ENCODE results near the gene CRYBG1.

The CRYBG1 gene

DNA sequence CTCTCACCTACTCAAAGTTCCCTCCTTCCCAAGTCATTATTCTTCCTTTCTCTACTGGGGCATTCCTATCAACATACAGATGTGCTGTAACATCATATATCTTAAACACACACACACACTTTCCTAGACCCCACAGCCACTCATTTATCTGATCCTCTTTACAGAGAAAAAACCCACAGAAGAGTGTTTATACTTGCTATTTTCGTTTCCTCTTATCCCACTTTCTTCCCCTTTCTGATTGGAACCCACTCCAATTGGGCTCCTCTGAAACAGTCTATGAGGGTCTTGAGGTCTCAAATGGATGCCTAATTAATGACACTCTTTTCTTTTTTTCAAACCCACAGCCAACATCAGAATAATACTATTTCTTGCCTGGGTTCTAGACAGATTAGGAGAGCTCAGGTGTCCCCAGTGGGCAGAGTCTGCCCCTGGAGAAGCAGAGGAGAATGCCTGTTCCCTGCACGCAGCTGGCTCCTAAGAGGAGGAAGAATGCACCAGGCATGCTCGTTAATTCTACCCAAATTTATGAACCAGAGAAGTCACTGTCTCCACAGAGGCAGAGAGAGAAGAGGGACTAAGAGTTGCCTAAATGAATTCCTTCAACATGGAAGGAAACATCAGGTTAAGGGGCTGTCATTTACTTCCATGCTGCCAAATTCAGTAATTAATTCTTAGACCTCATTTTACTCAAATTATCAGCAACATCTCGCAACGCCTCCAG, 65.9 kb downstream of the CRYBG1 start:
- no peak for DNase-seq

DNA sequence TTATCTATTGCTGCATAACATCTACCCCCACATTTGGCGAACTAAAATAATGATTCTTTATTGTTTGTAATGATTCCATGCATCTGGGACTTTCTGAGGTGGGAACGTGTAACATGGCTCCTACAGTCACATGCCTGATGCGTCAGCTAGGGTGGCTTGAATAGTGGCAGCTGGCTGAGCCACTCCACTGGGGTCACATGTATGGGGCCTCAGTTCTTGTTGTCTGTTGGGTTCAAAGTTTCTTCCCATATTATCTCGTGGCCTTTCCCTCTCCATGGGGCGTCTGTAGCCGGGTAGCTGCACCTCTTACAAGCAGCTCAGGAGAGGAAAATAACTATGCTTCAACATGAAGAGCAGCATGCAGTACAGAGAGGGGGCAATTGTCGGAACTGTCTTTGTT, 69.9 kb downstream of the CRYBG1 start:
- no peak for DNase-seq

DNA sequence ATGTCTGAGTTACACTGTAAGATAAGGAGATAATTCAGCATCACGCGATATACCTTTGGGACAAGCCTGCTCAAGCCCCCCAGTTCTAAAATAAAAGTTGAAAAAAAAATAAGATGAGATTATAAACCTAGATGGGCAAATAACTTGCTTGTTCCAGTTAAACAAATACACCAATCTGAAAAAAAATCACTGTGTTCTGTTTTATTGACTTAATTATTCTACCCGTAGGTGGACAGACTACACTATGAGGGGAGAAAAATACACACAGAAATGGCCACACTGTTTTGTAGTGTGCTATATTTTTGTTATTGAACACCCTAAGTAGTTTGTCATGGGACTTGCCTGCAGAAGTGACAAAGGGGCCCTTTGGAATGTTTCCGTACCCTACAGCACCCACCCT, 70.9 kb downstream of the CRYBG1 start:
- no peak for DNase-seq

DNA sequence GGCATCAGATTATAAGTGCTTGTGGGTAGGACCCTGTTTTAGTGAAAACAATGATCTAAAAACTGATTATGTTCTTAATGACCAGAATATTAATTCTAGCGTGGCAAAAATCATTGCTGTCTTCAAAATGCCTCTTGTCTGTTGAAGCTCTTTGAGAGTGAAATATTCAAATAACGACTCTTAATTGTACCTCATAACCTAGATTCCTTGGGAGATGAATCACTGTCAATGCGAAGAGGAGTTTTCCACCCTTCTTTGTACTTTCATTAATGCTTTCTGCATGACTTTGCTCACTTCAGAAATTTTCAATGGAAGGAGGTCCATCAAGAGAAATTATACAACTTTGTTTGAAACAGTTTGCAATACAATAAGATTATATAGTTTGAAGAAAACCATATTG, 71.5 kb downstream of the CRYBG1 start:
- DNase-seq = no peak

DNA sequence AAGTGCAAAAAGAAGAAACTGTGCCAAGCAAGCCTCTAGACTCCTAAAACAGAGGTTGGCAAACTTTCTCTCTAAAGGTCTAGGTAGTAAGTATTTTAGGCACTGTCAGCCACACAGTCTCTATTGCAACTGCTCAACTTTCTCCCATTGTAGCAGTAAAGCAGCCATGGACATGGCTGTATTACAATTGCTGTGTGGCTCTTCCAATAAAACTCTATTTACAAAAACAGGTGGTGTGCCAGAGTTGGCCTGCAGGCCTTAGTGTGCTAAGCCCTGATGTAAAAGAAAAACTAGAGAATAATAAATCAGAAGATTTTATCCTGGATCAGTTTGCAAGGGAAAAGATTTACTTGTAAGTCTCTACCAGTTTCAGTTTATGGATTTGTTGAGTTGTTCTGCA, 74.0 kb downstream of the CRYBG1 start:
- no peak for DNase-seq

DNA sequence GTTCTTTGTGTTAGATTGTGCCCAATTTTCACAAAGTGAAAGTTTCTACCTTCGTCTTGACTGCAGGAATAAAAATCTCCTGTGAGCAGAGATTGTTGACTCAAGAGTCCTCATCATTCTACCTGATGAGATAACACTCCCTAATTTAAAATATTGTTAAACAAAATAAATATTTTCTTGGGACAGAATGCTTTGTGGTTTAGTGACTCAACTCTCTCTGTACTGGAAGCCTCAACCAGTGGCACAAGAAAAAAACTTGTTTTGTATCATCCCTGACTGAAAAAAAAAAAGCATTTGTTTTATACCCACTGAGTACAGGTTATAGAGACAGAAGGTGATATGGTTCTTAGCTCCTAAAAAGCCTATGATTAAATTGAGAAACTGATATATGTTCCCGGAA, 78.9 kb downstream of the CRYBG1 start:
- no peak for DNase-seq

DNA sequence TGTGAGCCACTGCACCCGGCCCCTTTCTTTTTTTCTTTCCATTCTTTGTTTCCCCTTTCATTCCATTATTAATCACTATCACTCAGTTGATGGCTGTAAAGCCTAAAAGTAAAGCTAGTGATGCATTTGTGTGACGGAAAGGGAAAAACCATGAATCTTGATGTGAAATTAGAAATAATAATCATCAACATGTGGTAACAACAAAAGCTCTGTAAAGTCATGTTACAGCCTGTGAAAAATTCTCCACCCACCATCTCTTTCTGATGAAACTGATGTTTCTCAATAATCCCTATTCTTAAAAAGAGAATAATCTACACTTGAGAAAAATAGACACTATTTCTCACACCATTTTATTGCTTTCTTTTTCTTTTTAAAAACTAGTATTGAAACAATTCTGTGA, 80.0 kb downstream of the CRYBG1 start:
- no peak for DNase-seq

DNA sequence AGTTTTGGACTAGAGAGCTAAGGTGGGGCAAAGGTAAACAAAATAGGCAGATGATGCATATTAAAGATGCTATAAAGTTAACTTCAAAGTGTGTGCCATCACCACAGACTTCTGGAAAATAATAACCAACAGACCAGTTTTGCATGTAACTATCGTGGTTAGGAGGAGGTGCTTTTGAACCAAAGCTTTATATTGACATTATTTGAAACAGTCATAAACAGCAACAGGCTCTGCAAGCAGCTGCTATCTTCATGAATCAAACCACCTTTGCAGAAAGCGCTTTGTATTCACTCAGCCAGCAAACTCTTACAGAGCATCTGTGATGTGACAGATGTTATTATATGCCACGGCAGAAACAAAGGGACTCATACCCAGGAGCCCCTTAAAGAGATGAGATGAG, 81.9 kb downstream of the CRYBG1 start:
- peak in 2 of 3 experiments; percentile 37 to 47 for DNase-seq

DNA sequence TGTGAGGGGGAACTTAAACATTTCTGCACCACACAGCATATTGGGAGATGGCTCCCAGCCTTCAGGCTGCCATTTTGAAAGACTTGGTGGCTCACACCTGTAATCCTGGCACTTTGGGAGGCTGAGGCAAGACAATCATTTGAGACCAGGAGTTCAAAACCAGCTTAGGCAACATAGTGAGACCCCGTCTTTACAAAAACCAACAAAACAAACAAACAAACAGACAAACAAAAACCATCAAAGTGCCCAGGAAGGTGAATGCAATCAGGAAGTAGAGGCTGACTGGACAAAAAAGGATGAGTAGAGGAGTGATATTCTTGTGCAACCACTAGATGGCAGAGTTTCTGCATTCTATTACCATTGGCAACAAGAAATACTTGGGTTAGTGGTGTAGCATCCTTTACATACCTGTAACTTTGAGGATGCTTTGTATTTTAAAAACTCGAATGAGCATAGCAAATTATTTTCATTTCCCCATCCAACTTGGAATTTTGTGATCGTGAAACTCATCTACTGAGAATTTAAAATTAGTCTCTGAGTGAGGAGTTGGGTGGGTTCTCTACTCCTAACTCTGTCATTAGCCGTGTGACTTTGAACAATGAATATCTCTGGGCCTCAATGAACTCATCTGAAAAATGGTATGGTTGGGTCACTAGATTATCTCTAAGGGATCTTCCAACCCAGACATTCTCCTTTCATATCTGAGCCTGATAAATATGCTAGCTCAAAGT, 84.4 kb downstream of the CRYBG1 start:
- DNase-seq = peak; percentile 38 to 78 (median 62)

DNA sequence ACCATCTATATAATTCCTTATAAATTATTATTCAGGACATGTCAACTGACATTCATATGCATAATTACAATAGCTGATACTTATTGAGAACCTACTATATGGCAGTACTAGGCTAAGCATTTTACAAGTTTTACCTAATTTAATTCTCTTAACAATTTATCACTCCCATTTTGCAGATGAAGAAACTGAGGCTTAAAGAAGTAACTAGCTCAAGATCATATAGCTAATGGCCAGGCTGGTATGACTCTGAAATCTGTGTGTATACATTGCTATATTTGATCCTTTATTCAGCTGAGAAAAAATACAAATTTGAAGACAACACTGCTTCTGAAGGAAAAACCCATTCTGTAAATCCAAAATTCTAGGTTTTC, 85.0 kb downstream of the CRYBG1 start:
- DNase-seq = no peak

DNA sequence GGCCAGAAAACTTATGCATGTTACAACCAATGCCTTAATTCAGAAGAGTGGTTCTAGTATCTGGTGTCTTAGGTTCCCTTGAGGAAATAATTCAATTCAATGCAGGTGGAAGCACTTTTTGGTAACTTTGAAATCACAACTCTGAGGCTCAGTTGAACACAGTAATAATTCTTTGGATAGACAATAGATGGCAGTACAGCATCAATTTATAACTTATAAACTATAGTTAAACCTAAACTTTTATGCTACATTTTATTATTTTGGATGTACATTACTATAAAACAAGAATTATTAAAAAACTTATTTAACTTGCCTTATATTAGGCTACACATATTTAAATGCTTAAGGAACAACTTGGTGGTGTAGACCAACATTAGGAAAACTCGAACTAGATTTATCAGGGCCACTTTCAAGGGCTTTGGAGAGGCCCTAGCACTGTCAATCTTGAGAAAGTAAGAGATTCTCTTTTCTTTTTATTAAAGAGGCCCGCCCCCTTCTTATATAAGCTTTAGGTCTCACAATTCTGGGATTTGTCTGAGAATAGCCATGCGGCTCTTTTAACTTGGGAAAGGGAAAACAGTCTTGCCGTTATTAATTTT, 85.9 kb downstream of the CRYBG1 start:
- peak; percentile 2 to 75 (median 30) for DNase-seq

DNA sequence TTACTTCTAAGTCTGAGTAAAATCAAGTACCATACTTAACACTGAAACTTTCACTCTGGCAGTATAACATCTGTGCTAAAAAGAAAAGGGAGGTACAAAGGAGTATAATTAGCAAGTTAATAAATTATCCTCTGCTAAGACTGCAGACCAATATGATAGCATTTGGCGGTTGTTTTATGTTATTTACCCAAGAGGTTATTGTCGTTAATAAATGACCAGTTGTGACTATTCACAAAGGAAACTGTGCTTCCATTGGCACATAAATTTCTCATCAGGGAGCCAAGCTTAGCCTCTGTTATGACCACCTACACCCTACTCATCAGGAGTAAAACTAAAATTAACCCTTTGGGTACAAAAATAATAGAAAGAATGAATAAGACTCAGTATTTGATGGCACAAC, 86.5 kb downstream of the CRYBG1 start:
- DNase-seq = peak in 2 of 3 experiments; percentile 67 to 94

DNA sequence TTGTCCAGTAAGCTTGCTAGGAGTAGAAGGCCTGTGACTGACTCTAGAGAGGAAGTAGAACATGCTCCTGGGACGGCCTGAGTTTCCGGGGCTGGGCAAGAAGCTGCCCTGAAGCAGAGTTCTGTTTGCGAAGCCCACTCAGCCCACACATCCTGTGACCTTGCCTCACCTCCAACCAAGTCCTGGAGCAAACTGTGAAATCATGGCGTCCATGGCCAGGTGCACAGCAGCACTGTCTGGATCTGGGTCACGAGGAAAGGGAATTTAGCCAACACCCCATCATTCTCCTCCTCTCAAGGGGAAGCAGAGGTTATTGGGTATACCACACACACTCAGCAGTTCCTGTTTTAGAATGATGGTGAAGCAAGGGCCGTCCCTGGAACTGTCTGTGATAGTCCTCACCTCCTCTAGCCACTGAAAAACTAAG, 87.5 kb downstream of the CRYBG1 start:
- DNase-seq = no peak

DNA sequence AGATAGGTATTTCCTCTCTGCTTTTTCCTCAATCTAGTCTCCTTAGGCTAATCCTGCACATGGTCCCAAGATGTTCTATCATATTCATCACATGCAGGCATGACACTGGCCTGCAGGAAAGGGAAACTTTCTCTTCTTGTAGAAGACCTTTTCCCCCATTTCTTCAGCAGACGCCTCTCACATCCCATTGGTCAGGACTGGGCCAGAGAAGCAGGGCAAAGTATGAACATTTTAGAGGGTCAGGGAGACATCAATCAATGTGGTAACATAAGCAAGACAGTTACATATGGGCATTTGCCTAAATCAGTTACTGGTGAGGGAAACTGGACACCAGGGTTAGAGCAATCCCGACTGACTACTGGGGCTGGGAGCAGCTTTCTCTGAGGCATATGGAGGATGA, 90.1 kb downstream of the CRYBG1 start:
- DNase-seq = no peak

DNA sequence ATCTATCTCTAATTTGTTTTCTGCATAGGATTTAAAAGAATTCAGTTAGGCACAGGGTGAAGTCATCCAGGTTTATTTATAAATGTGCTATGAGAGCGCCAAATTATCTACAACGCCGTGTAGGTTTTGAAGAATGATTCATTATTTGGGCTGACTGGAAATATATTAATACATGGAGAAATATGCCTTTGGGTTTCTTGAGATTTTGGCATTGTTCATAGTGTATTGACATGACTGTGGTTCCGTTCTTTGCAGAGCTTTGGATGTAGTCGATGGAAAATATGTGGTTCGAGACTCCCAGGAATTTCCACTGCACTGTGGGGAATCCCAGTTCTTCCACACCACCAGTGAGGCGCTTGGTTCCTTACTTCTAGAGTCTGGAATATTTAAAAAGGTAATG, 90.9 kb downstream of the CRYBG1 start:
- no peak for DNase-seq

DNA sequence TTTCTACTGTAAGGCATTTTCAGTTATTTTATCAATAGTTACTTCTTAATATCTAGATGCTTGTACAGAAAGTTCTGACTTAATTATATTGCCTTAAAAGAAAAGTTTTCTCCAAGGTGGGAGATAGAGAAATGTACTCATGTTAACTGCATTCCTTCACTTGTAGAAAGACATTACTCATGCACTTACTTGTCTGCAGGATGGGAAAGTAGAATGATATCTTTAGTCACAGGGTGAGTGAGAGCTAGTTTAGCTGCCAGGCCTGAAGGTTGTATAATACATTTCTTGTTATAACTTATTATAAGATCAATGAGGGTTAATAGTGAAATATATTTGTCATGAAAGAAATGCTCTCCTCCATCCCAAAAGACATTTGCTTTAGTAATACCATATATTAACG, 92.1 kb downstream of the CRYBG1 start:
- no peak for DNase-seq

DNA sequence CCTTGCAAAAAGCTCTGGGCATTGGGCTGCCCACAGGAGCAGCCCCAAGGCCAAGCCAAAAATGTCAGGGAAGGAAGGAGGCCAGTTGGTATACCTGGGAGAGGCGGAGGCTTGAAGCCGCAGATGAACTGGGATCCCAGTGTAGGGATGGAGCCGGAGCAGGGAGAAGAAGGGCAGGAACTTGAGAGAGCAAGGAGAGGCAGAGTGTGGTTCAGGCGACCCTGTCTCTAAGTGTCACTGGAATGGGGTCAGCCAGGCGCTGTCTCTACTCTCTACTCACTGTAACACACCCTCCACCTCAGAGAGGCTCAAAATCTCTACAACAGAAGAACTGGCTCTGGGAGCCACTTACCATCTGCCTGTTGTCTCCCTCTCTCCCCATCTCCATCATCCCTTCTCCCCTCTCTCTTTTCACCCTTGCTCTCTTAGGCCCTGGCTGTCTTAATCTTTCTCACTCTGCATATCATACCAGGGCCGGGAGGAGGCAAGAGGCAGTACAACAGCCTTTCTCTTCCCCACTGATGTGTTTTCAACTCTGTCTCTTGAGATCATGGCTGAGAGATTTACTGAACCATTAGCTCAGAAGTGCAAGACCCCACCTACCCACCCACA, 93.3 kb downstream of the CRYBG1 start:
- no peak for DNase-seq

DNA sequence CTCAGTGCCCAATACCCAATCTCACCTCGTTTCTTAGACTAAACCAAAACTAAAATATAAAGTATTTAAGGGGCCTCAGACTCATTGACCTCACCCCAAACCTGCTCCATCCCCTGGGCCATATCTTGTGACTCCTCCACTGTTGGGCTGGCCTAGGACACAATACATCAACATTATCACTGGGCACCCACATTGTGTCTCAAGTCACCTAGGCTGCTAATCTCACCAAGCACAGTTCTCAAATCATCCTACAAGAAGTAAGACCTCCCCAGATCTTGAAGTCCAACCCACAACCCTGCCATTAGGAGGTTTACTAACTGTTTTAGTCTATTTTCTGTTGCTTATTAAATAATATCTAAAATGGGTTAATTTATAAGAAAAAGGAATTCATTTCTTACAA, 96.2 kb downstream of the CRYBG1 start:
- no peak for DNase-seq

DNA sequence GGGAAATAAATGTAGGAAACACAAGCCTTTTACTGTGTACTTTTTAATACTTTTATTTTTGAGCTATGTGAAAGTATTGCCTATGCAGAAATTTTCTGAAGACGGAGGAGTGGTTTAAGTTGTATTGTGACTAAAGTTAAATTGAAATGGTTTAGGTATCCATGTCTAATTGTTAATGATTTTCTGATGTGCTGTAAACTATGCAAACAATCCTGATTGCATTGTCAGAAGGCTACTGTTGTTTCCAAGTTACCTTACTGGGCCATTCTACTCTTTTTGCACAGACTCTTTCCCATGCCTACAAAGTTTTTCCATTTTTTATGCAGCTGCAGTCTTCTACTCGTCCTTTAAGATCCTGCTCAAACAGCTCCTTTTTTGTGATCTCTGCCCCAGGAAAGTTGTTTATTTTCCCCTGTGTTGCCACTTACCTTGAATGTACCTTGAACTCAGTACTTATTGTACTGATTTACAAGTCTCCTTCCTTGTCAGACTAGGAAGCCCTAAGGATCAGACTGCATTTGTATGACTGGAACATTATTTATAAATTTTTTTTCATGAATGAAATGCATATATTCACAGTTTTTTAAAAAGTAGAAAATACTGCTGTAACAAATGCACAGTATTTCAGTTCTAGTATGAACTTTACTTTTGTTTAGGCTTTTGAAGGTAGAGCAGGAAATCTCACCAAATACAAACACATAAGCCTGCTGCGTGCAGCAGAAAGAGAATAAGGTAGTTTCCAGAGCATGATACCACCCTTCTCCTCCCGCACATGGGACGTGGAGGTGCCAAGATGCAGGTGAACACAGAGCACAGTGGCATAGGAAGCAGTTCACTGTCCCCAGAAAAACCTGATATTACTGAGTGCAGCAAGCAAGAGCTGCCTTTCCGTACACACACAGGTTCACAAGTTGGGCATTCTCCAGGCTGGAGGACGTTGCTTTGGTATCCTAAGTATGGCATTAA, 97.8 kb downstream of the CRYBG1 start:
- DNase-seq = no peak

DNA sequence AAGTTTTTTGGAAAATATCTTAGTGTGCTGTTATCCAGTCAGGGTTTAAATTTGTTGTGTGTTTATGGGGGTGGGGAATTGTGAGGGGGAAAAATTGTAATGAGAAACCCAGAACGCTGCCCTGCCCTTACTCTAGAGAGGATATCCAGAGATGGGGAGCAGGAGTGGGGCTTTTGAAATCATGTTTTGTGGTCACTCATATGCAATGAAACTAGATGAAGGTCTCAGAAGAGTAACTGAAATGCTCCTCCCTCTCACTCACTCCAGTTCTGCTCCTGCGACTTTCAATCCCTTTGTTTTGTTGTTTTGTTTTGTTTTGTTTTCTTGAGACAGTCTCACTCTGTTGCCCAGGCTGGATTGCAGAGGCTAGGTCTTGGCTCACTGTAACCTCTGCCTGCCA, 100.0 kb downstream of the CRYBG1 start:
- no peak for DNase-seq

DNA sequence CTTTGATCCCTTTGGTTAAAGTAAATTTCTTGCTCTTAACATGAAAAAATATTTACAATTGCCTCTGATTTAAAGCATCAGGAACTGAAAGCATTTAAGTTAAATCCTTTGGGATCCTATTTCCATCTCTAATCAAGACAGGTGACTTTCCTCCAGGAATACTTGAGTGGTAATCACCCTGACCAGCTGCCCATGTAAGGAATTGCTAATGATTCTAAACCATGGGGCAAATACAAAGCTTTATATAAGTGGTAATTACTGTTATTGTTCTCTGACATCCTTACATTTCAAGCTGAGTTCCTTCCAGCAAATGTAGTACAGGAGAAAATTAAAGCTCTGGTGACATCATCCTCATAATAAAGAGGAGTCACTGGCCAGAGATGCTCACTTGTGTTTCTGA, 100.6 kb downstream of the CRYBG1 start:
- peak in 2 of 3 experiments; percentile 52 to 81 for DNase-seq

DNA sequence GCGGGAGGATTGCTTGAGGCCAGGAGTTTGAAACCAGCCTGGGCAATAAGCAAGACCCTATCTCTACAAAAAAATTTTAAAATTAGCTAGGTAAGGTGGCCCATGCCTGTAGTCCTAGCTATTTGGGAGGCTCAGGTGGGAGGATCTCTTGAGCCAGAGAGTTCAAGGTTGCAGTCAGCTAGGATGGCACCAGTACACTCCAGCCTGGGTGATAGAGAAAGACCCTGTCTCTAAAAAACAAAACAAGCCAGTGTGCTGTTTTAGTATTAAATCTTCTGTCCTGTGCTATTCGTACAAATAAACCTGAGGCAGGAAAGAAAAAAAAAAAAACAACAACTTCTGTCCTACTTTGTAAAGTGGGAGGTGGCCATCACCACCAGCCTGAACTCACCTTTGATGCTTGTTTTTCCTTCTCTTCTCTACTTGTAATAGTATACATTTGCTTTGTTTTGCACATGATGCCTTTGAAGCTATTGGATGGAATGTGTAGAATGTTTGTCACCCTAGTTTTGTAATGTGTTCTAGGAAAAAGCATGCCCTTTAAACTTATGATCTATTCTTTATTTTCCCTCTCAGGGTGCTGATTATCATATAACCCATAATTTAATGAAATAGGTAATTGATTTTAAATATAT, 102.5 kb downstream of the CRYBG1 start:
- no peak for DNase-seq

Data from NCI-H1417 (cell line).